ENCODE measurements around the gene AMN1.

AMN1 gene

GRCh38 chr12:31662176-31662849 lies 66.5 kb downstream of the AMN1 start:
- no peak overlapping the region for H3K27ac ChIP-seq
- no peak for TF ChIP-seq CTCF (IDR thresholded peaks at IDR 0.05)
- TF ChIP-seq ZFX (IDR thresholded peaks at IDR 0.05; ENCODE audit: borderline replicate concordance): no peak

- TF ChIP-seq ZFX (IDR thresholded peaks at IDR 0.05; ENCODE audit: borderline replicate concordance) (no peak), CTCF (IDR thresholded peaks at IDR 0.05) (peak; percentile 62)
These were observed 69.5 kb downstream of the AMN1 start, which contains the start of gene ETFBKMT for GRCh38 chr12:31659087-31659942. TSS of gene ETFBKMT (plus strand) at chr12:31659688. CDS start at chr12:31661954, 2,266 bp downstream.

GRCh38 chr12:31658471-31659086 lies 70.2 kb downstream of the AMN1 start:
- TF ChIP-seq ZFX (IDR thresholded peaks at IDR 0.05; ENCODE audit: borderline replicate concordance) (no peak), CTCF (IDR thresholded peaks at IDR 0.05) (no peak)
- H3K27ac ChIP-seq: peak overlapping the region; percentile 93

More at GRCh38 chr12:31659087-31659942, 69.5 kb downstream of the AMN1 start, which contains the start of gene ETFBKMT:
- H3K27ac ChIP-seq: peak within 1 kb of the TSS; percentile 93

GRCh38 chr12:31655792-31656191 lies 73.0 kb downstream of the AMN1 start:
- TF ChIP-seq CTCF (IDR thresholded peaks at IDR 0.05) (no peak), ZFX (IDR thresholded peaks at IDR 0.05; ENCODE audit: borderline replicate concordance) (no peak)
- H3K27ac ChIP-seq: no peak overlapping the region

- no peak overlapping the region for H3K27ac ChIP-seq
- TF ChIP-seq CTCF (IDR thresholded peaks at IDR 0.05): no peak
- no peak for TF ChIP-seq ZFX (IDR thresholded peaks at IDR 0.05; ENCODE audit: borderline replicate concordance)
These were observed 73.6 kb downstream of the AMN1 start for GRCh38 chr12:31655208-31655607.

- peak overlapping the region; percentile 92 for H3K27ac ChIP-seq
- TF ChIP-seq CTCF (IDR thresholded peaks at IDR 0.05) (no peak), ZFX (IDR thresholded peaks at IDR 0.05; ENCODE audit: borderline replicate concordance) (no peak)
These were observed 76.8 kb downstream of the AMN1 start for GRCh38 chr12:31651893-31652521.
